Neural cell (in vitro differentiated cells): ENCODE measurements around the gene MALSU1. TPM values are rescaled to one million over a fixed set of nuclear protein-coding genes. Genes with fewer than 3 reads are reported as not detected.

Experiments used
- H2AFZ ChIP-seq: fragments of 200-600, 300-800 bp; sonication (generic), shearing (Covaris generic); 2 replicates; pipeline ENCODE4 v1.6.0; 2014; ENCODE audit warnings: low read depth, mild to moderate bottlenecking, antibody characterized with exemption, low read length, moderate library complexity
- H3F3A ChIP-seq: fragments of 200-600 bp; shearing (Covaris generic); 2 replicates; pipeline ENCODE4 v1.6.1; 2016; ENCODE audit warnings: mild to moderate bottlenecking, moderate library complexity, mixed read lengths, antibody characterized with exemption, low read length; ENCODE audit not compliant: insufficient read depth, poor library complexity, severe bottlenecking
- H3K27ac ChIP-seq: fragments of 200-600, 300-800 bp; sonication (generic), shearing (Covaris generic); 2 replicates; pipeline ENCODE4 v1.5.1; 2014; ENCODE audit warnings: mild to moderate bottlenecking, low read length, moderate library complexity
- H3K27me3 ChIP-seq: fragments of 300-800, 200-600 bp; sonication (generic), shearing (Covaris generic); 2 replicates; pipeline ENCODE4 v1.6.0; 2014; ENCODE audit warnings: mild to moderate bottlenecking, low read depth, low read length, moderate library complexity; ENCODE audit not compliant: insufficient read depth
- H3K36me3 ChIP-seq: fragments of 300-800, 200-600 bp; sonication (generic), shearing (Covaris generic); 2 replicates; pipeline ENCODE4 v1.5.1; 2014; ENCODE audit warnings: mild to moderate bottlenecking, antibody characterized with exemption, low read length, moderate library complexity; ENCODE audit not compliant: insufficient read depth
- H3K4me2 ChIP-seq: fragments of 300-800, 200-600 bp; sonication (generic), shearing (Covaris generic); 2 replicates; pipeline ENCODE4 v1.6.0; 2014; ENCODE audit warnings: mild to moderate bottlenecking, low read length
- H3K4me3 ChIP-seq: fragments of 300-800, 200-600 bp; sonication (generic), shearing (Covaris generic); 2 replicates; pipeline ENCODE4 v1.5.1; 2014; ENCODE audit warnings: mild to moderate bottlenecking, low read length, moderate library complexity
- H3K79me2 ChIP-seq: fragments of 200-600 bp; shearing (Covaris generic); replicated peaks from 2 replicates; pipeline ENCODE4 v1.6.0; 2014; ENCODE audit warnings: mild to moderate bottlenecking, low read length, moderate library complexity; ENCODE audit not compliant: insufficient read depth
- H3K9ac ChIP-seq: fragments of 300-800, 200-600 bp; sonication (generic), shearing (Covaris generic); 2 replicates; pipeline ENCODE4 v1.6.1; 2016; ENCODE audit warnings: mild to moderate bottlenecking, low read length, mixed read lengths
- H3K9me2 ChIP-seq: fragments of 200-600 bp; shearing (Covaris generic); 2 replicates; pipeline ENCODE4 v1.6.1; 2016; ENCODE audit warnings: mild to moderate bottlenecking, low read length, mixed read lengths; ENCODE audit not compliant: insufficient read depth
- H3K9me3 ChIP-seq: fragments of 200-600, 300-800 bp; sonication (generic), shearing (Covaris generic); 2 replicates; pipeline ENCODE4 v1.6.1; 2016; ENCODE audit warnings: mild to moderate bottlenecking, mixed run types, low read length, moderate library complexity, mixed read lengths
- H4K20me1 ChIP-seq: fragments of 200-600 bp; shearing (Covaris generic); 2 replicates; pipeline ENCODE4 v1.6.1; 2016; ENCODE audit warnings: mild to moderate bottlenecking, mixed run types; ENCODE audit not compliant: insufficient read depth
- EP300 ChIP-seq: fragments of 450-650 bp; conservative IDR thresholded peaks from 2 replicates; pipeline ENCODE4 v1.6.1; 2014; ENCODE audit warnings: antibody characterized with exemption, mild to moderate bottlenecking, moderate library complexity; ENCODE audit not compliant: poor library complexity, severe bottlenecking
- EZH2 ChIP-seq: fragments of 200-600, 300-800 bp; shearing (Covaris generic), sonication (generic); IDR thresholded peaks from 2 replicates; pipeline ENCODE4 v1.6.1; 2014; ENCODE audit warnings: antibody characterized with exemption, low read length, borderline replicate concordance, mild to moderate bottlenecking; ENCODE audit not compliant: insufficient read depth, poor library complexity, severe bottlenecking
- MXI1 ChIP-seq: fragments of 450-650 bp; conservative IDR thresholded peaks from 2 replicates; pipeline ENCODE4 v1.6.1; 2014; ENCODE audit warnings: antibody characterized with exemption, mild to moderate bottlenecking; ENCODE audit not compliant: poor library complexity, severe bottlenecking
- POLR2AphosphoS5 ChIP-seq: IDR thresholded peaks from 2 replicates; pipeline ENCODE4 v1.6.1; 2012
- RAD21 ChIP-seq: fragments of 450-650 bp; conservative IDR thresholded peaks from 2 replicates; pipeline ENCODE4 v1.6.1; 2014; ENCODE audit warnings: antibody characterized with exemption, mild to moderate bottlenecking, moderate library complexity
- SMC3 ChIP-seq: fragments of 450-650 bp; conservative IDR thresholded peaks from 2 replicates; pipeline ENCODE4 v1.6.1; 2014; ENCODE audit warnings: antibody characterized with exemption, mild to moderate bottlenecking, moderate library complexity; ENCODE audit not compliant: poor library complexity
- TAF1 ChIP-seq: IDR thresholded peaks from 2 replicates; pipeline ENCODE4 v1.6.1; 2012; ENCODE audit warnings: low read depth
- polyA plus RNA-seq: library from polyadenylated mRNA; depleted of rRNA; stranded (reverse); fragments of >200 nt; gene quantifications from 2 replicates; pipeline ENCODE4 v1.2.3, GENCODE V29; 2014
- TF ChIP-seq, protein P1 (sequence below): IDR thresholded peaks from 2 replicates; pipeline ENCODE4 v1.6.1; 2012; ENCODE audit warnings: borderline replicate concordance
- TF ChIP-seq, protein P2 (sequence below): fragments of 450-650 bp; IDR thresholded peaks from 2 replicates; pipeline ENCODE4 v1.5.1; 2014; ENCODE audit warnings: antibody characterized with exemption, mild to moderate bottlenecking, moderate library complexity; ENCODE audit not compliant: poor library complexity, severe bottlenecking

Gene MALSU1
- polyA plus RNA-seq, 1 donor from 2014 or later: 77.8 TPM

DNA sequence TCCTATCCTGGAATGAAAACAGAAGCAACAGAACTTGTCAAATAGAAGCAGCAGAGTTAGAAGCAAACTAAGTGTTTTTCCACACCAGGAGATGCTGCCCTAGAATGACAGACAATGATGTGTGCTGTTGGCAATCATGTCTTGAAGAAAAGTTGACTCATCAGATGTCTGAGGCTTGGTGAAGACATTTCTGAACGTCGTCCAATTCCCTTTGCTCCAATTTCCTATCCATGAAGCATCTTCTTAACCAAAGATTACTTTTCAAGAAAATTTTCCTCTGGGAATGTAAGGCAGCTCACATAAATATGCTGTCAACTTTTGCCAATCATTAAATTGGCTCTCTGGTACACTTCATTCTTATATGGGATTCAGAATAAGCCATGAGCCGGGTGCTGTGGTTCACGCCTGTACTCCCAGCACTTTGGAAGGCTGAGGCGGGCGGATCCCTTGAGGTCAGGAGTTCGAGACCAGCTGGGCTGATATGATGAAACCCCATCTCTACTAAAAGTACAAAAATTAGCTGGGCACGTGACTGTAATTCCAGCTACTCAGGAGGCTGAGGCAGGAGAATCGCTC lies 34.6 kb downstream of the MALSU1 start:
- H3F3A ChIP-seq: no peaks in the 10 kb centered on the region
- no peak overlapping the region for H3K4me3 ChIP-seq
- no peak overlapping the region for H2AFZ ChIP-seq
- no peak overlapping the region for H3K9ac ChIP-seq
- no peak overlapping the region for H3K27ac ChIP-seq
- H4K20me1 ChIP-seq: no peaks in the 10 kb centered on the region
- peaks cover 3% of the 10 kb centered on the region for H3K9me3 ChIP-seq
- H3K27me3 ChIP-seq: no peaks in the 10 kb centered on the region
- H3K9me2 ChIP-seq: no peaks in the 10 kb centered on the region
- TF ChIP-seq EP300 (peak; percentile 84), TAF1 (no peak), POLR2AphosphoS5 (peak; percentile 80)
- TF ChIP-seq, protein P1, sequence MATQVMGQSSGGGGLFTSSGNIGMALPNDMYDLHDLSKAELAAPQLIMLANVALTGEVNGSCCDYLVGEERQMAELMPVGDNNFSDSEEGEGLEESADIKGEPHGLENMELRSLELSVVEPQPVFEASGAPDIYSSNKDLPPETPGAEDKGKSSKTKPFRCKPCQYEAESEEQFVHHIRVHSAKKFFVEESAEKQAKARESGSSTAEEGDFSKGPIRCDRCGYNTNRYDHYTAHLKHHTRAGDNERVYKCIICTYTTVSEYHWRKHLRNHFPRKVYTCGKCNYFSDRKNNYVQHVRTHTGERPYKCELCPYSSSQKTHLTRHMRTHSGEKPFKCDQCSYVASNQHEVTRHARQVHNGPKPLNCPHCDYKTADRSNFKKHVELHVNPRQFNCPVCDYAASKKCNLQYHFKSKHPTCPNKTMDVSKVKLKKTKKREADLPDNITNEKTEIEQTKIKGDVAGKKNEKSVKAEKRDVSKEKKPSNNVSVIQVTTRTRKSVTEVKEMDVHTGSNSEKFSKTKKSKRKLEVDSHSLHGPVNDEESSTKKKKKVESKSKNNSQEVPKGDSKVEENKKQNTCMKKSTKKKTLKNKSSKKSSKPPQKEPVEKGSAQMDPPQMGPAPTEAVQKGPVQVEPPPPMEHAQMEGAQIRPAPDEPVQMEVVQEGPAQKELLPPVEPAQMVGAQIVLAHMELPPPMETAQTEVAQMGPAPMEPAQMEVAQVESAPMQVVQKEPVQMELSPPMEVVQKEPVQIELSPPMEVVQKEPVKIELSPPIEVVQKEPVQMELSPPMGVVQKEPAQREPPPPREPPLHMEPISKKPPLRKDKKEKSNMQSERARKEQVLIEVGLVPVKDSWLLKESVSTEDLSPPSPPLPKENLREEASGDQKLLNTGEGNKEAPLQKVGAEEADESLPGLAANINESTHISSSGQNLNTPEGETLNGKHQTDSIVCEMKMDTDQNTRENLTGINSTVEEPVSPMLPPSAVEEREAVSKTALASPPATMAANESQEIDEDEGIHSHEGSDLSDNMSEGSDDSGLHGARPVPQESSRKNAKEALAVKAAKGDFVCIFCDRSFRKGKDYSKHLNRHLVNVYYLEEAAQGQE: peak; percentile 24
- TF ChIP-seq, protein P2, sequence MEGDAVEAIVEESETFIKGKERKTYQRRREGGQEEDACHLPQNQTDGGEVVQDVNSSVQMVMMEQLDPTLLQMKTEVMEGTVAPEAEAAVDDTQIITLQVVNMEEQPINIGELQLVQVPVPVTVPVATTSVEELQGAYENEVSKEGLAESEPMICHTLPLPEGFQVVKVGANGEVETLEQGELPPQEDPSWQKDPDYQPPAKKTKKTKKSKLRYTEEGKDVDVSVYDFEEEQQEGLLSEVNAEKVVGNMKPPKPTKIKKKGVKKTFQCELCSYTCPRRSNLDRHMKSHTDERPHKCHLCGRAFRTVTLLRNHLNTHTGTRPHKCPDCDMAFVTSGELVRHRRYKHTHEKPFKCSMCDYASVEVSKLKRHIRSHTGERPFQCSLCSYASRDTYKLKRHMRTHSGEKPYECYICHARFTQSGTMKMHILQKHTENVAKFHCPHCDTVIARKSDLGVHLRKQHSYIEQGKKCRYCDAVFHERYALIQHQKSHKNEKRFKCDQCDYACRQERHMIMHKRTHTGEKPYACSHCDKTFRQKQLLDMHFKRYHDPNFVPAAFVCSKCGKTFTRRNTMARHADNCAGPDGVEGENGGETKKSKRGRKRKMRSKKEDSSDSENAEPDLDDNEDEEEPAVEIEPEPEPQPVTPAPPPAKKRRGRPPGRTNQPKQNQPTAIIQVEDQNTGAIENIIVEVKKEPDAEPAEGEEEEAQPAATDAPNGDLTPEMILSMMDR: no peak
- no peaks in the 10 kb centered on the region for H3K79me2 ChIP-seq
- no peak overlapping the region for H3K4me2 ChIP-seq
- H3K36me3 ChIP-seq: peaks cover 4% of the 10 kb centered on the region

DNA sequence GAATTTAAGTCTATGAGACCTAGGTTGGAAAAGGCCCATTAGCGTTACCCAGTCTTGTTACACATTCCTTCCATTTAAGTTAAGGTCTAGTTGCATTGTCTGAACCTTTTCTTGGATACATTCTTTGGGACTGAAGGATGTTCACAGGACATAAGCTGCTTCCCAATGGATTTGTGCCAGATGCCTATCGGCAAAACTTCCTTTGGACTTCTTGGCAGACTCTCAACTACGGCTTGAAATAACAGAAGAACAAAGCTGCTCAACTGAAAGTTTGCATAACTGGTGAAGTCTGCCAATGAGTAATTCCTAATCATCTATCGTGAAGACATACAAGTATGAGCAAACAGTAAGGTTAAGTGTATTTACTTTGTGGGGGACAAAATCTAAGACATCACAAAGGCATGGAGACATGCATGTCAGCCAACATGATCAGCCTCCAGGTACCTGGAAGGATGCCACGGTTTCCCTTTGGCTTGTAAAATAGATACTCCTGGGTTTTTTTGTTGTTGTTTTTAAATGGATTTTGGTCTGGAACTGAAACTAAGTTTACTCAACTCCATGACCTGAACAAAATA lies 35.4 kb downstream of the MALSU1 start:
- no peaks in the 10 kb centered on the region for H3K79me2 ChIP-seq
- no peaks in the 10 kb centered on the region for H3K36me3 ChIP-seq
- H2AFZ ChIP-seq: no peak overlapping the region
- no peaks in the 10 kb centered on the region for H3F3A ChIP-seq
- no peak for TF ChIP-seq SMC3
- TF ChIP-seq, protein P2: no peak
- TF ChIP-seq, protein P1: no peak
- TF ChIP-seq EZH2: no peak
- TF ChIP-seq MXI1: no peak
- TF ChIP-seq POLR2AphosphoS5: no peak
- no peak for TF ChIP-seq TAF1
- TF ChIP-seq RAD21: no peak
- TF ChIP-seq EP300: no peak
- H4K20me1 ChIP-seq: no peaks in the 10 kb centered on the region
- H3K4me3 ChIP-seq: no peak overlapping the region
- no peak overlapping the region for H3K27ac ChIP-seq
- no peaks in the 10 kb centered on the region for H3K9me2 ChIP-seq
- H3K27me3 ChIP-seq: no peaks in the 10 kb centered on the region
- no peak overlapping the region for H3K9ac ChIP-seq
- H3K9me3 ChIP-seq: peaks cover 3% of the 10 kb centered on the region
- no peak overlapping the region for H3K4me2 ChIP-seq
